ENCODE results near the gene COLQ. TPM values are rescaled to one million over a fixed set of nuclear protein-coding genes. Genes with fewer than 3 reads are reported as not detected.

Gene COLQ
- total RNA-seq, 1 donor from 2014 or later, result 10.0 TPM

- H3K4me3 Mint-ChIP-seq, result no peak overlapping the region
- peaks cover 1% of the 10 kb centered on the region for H3K36me3 Mint-ChIP-seq
These were observed 1.3 kb downstream of the COLQ start for GRCh38 chr3:15520185-15520584.

GRCh38 chr3:15519096-15519495, 2.4 kb downstream of the COLQ start:
- Mint-ChIP-seq H3K4me3 (no peak overlapping the region), H3K36me3 (peaks cover 1% of the 10 kb centered on the region), H3K27me3 (ENCODE audit: low read depth) (no peaks in the 10 kb centered on the region), H3K27ac (no peak overlapping the region), H3K4me1 (peaks cover 19% of the 10 kb centered on the region), H3K9me3 (no peaks in the 10 kb centered on the region)
- TF ChIP-seq CTCF (IDR thresholded peaks at IDR 0.05; ENCODE audit: unreplicated experiment), result no peak
- no peak for DNase-seq (ENCODE audit: low spot score in 2 of 2, unreplicated experiment in 2 of 2)

More at GRCh38 chr3:15520185-15520584, 1.3 kb downstream of the COLQ start:
- Mint-ChIP-seq H3K9me3 (no peaks in the 10 kb centered on the region), H3K27me3 (ENCODE audit: low read depth) (no peaks in the 10 kb centered on the region), H3K27ac (no peak overlapping the region), H3K4me1 (peaks cover 19% of the 10 kb centered on the region)
- DNase-seq (ENCODE audit: low spot score in 2 of 2, unreplicated experiment in 2 of 2), result no peak
- no peak for TF ChIP-seq CTCF (IDR thresholded peaks at IDR 0.05; ENCODE audit: unreplicated experiment)

- TF ChIP-seq CTCF (IDR thresholded peaks at IDR 0.05; ENCODE audit: unreplicated experiment), result no peak
- Mint-ChIP-seq H3K4me3 (no peak overlapping the region), H3K27me3 (ENCODE audit: low read depth) (no peaks in the 10 kb centered on the region), H3K36me3 (peaks cover 1% of the 10 kb centered on the region), H3K9me3 (no peaks in the 10 kb centered on the region), H3K4me1 (no peaks in the 10 kb centered on the region), H3K27ac (no peak overlapping the region)
- DNase-seq (ENCODE audit: low spot score in 2 of 2, unreplicated experiment in 2 of 2), result no peak
These were observed 6.7 kb downstream of the COLQ start for GRCh38 chr3:15514663-15515340.

- no peaks in the 10 kb centered on the region for H3K27me3 Mint-ChIP-seq (ENCODE audit: low read depth)
- H3K9me3 Mint-ChIP-seq, result no peaks in the 10 kb centered on the region
- no peak for TF ChIP-seq CTCF (IDR thresholded peaks at IDR 0.05; ENCODE audit: unreplicated experiment)
These were observed 7.5 kb downstream of the COLQ start for GRCh38 chr3:15513810-15514662.

GRCh38 chr3:15513116-15513515, 8.4 kb downstream of the COLQ start:
- Mint-ChIP-seq H3K4me1 (no peaks in the 10 kb centered on the region), H3K4me3 (no peak overlapping the region)

More at GRCh38 chr3:15513810-15514662, 7.5 kb downstream of the COLQ start:
- DNase-seq (ENCODE audit: low spot score in 2 of 2, unreplicated experiment in 2 of 2), result no peak
- H3K36me3 Mint-ChIP-seq, result peaks cover 1% of the 10 kb centered on the region
- H3K27ac Mint-ChIP-seq, result no peak overlapping the region
- H3K4me3 Mint-ChIP-seq, result no peak overlapping the region
- no peaks in the 10 kb centered on the region for H3K4me1 Mint-ChIP-seq

More at GRCh38 chr3:15513116-15513515, 8.4 kb downstream of the COLQ start:
- TF ChIP-seq CTCF (IDR thresholded peaks at IDR 0.05; ENCODE audit: unreplicated experiment), result no peak
- no peak for DNase-seq (ENCODE audit: low spot score in 2 of 2, unreplicated experiment in 2 of 2)
- Mint-ChIP-seq H3K27me3 (ENCODE audit: low read depth) (no peaks in the 10 kb centered on the region), H3K36me3 (no peaks in the 10 kb centered on the region), H3K9me3 (no peaks in the 10 kb centered on the region), H3K27ac (no peak overlapping the region)

Data from mesothelial cell of epicardium (in vitro differentiated cells).